ENCODE data around the gene TNFSF12. TPM values are rescaled to one million over a fixed set of nuclear protein-coding genes. Genes with fewer than 3 reads are reported as not detected.

Gene TNFSF12
- total and polyA plus RNA-seq, 9 of the 15 experiments (the other 6 are each of a cell fraction or from before 2014, with no cell fraction given), result 0.03 to 0.95 (median 0.19) TPM; not detected in 3

GRCh38 chr17:7572338-7572587 lies 23.4 kb downstream of the TNFSF12 start (continued):
- TF ChIP-seq MGA (IDR thresholded peaks at IDR 0.05) (peak; percentile 90), ZNF512 (tag; IDR thresholded peaks at IDR 0.05) (no peak), CHD1 (IDR thresholded peaks at IDR 0.05; ENCODE audit: low read length) (no peak), ARID4B (CRISPR knock-in tag; IDR thresholded peaks at IDR 0.05) (peak; percentile 81; the same call in 1 of the 2 replicates), SOX6 (IDR thresholded peaks at IDR 0.05) (peak; percentile 29; the same call in 1 of the 2 replicates), BCLAF1 (IDR thresholded peaks at IDR 0.05; ENCODE audit: borderline replicate concordance in 1 of 2, control insufficient read depth in 1 of 2, low read depth in 2 of 2, low read length in 1 of 2) (no peak)
